ENCODE data around the gene REEP3. TPM values are rescaled to one million over a fixed set of nuclear protein-coding genes. Genes with fewer than 3 reads are reported as not detected.

Gene REEP3
- total and polyA plus RNA-seq, 2 of the 4 experiments (the other 2 are of a cell fraction) = 11.7 to 28.9 TPM

GRCh38 chr10:63586043-63586442 is 64.8 kb downstream of the REEP3 start:
- Histone ChIP-seq H3K79me1 (ENCODE audit: low read depth in 1 of 2, low read length in 2 of 2) (peaks cover 19 to 44% of the 10 kb centered on the region in 2 experiments), H3K4me3 (ENCODE audit: insufficient read depth, low read depth, low read length) (no peak overlapping the region), H3K9me1 (ENCODE audit: insufficient read depth, low read length) (peaks cover 9% of the 10 kb centered on the region), H3K27ac (ENCODE audit: insufficient read depth, low read length) (no peak overlapping the region), H3K14ac (replicated peaks; ENCODE audit: low read depth, low read length) (no peak overlapping the region), H4K8ac (ENCODE audit: low read depth in 2 of 2, low read length in 2 of 2) (no peak overlapping the region), H3K4me1 (ENCODE audit: control insufficient read depth, insufficient read depth, low read length) (peaks cover 10% of the 10 kb centered on the region), H3K56ac (ENCODE audit: extremely low read depth, insufficient read depth, low read length) (no peak overlapping the region), H4K5ac (ENCODE audit: low read depth, low read length) (no peak overlapping the region), H3K27me3 (ENCODE audit: control insufficient read depth, insufficient read depth, low read length) (no peaks in the 10 kb centered on the region), H3K4ac (ENCODE audit: low read depth, low read length) (no peak overlapping the region), H3K9ac (ENCODE audit: low read depth, low read length) (no peak overlapping the region), H2BK120ac (ENCODE audit: low read depth, low read length) (no peak overlapping the region), H3K36me3 (ENCODE audit: control insufficient read depth, insufficient read depth, low read length) (no peaks in the 10 kb centered on the region), H3K4me2 (ENCODE audit: low read depth, low read length) (no peak overlapping the region), H2AK5ac (ENCODE audit: low read depth, low read length) (no peak overlapping the region), H2AK9ac (replicated peaks; ENCODE audit: low read depth, low read length, poor library complexity) (no peak overlapping the region), H3K9me3 (ENCODE audit: control insufficient read depth, insufficient read depth, low read length) (no peaks in the 10 kb centered on the region), H2BK20ac (ENCODE audit: low read depth, low read length) (no peak overlapping the region), H2AFZ (replicated peaks; ENCODE audit: low read length, poor library complexity) (no peak overlapping the region), H4K91ac (ENCODE audit: insufficient read depth, low read depth, low read length) (no peak overlapping the region), H2BK5ac (ENCODE audit: low read depth, low read length, poor library complexity, severe bottlenecking) (no peak overlapping the region), H4K20me1 (ENCODE audit: insufficient read depth, low read length) (peaks cover 12% of the 10 kb centered on the region; the same call in 1 of the 2 replicates), H2BK15ac (ENCODE audit: low read depth, low read length) (no peak overlapping the region), H3K23ac (ENCODE audit: low read depth, low read length) (no peak overlapping the region), H3K18ac (ENCODE audit: low read depth, low read length) (no peak overlapping the region)
- ChIA-PET POLR2A (ENCODE audit: unreplicated experiment) (no interaction called here), CTCF (no interaction called here)
- dilution Hi-C loops (cut with HindIII; ENCODE audit: low sequenced_read_pairs, unreplicated experiment) (no loop called here), in situ Hi-C loops (cut with MboI; ENCODE audit: low sequenced_read_pairs) (no loop called here), intact Hi-C loops (cut with micrococcal nuclease) (no loop called here)
- WGBS, 2 experiments (ENCODE audit: extremely low coverage in 2 of 2, insufficient read length in 1 of 2) = no CpG with 5 or more reads among the region's 2 CpGs
- no TSS peak for BruUV-seq (replicated peaks)
- DNase-seq = no peak
- no peak for ATAC-seq (ENCODE audit: low read depth)
- TF ChIP-seq RAD21 (IDR thresholded peaks at IDR 0.05; ENCODE audit: low read length) (no peak), RCOR1 (IDR thresholded peaks at IDR 0.05; ENCODE audit: insufficient replicate concordance, low read length) (no peak), USF2 (IDR thresholded peaks at IDR 0.05; ENCODE audit: low read depth, low read length) (no peak)

Measured in IMR-90 (cell line).